Measurements from ENCODE around the gene LELP1. TPM values are rescaled to one million over a fixed set of nuclear protein-coding genes. Genes with fewer than 3 reads are reported as not detected.

The LELP1 gene
- total RNA-seq, 1 donor from 2014 or later = not detected

DNA sequence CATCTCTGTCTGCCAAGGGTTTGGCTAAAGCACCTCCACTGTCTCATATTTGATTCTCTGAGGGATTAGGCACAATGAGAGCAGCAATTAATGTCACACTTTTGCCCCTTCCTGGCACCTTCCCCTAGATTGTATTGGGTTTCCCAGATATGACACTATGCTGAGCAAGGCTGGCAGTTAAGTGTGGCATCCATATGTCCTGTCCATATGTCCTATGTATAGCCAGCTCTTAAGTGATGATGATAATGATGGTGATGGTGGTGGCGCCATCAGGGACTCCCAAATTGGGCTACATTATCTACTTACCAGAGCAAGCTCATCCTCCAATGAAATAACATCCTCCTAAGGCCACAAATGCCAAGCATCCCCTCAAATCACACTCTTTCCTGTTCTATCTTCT lies 42.8 kb downstream of the LELP1 start:
- Mint-ChIP-seq H3K27ac (no peak overlapping the region), H3K9me3 (no peaks in the 10 kb centered on the region), H3K36me3 (ENCODE audit: low read depth) (no peaks in the 10 kb centered on the region), H3K4me1 (no peaks in the 10 kb centered on the region), H3K4me3 (no peak overlapping the region), H3K27me3 (peaks cover 23% of the 10 kb centered on the region)
- ChIA-PET POLR2A (no interaction called here), CTCF (interaction anchor here (1.0 to 1.2 kb wide), 2 partner anchors 12 to 19 kb away, joined by 3 read pairs; no protein-coding TSS in a partner anchor)
- intact Hi-C loops (cut with micrococcal nuclease) = no loop called here
- ATAC-seq (ENCODE audit: low read depth) = no peak
- TF ChIP-seq, protein P1, sequence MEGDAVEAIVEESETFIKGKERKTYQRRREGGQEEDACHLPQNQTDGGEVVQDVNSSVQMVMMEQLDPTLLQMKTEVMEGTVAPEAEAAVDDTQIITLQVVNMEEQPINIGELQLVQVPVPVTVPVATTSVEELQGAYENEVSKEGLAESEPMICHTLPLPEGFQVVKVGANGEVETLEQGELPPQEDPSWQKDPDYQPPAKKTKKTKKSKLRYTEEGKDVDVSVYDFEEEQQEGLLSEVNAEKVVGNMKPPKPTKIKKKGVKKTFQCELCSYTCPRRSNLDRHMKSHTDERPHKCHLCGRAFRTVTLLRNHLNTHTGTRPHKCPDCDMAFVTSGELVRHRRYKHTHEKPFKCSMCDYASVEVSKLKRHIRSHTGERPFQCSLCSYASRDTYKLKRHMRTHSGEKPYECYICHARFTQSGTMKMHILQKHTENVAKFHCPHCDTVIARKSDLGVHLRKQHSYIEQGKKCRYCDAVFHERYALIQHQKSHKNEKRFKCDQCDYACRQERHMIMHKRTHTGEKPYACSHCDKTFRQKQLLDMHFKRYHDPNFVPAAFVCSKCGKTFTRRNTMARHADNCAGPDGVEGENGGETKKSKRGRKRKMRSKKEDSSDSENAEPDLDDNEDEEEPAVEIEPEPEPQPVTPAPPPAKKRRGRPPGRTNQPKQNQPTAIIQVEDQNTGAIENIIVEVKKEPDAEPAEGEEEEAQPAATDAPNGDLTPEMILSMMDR (IDR thresholded peaks at IDR 0.05) = no peak
- no peak for DNase-seq

DNA sequence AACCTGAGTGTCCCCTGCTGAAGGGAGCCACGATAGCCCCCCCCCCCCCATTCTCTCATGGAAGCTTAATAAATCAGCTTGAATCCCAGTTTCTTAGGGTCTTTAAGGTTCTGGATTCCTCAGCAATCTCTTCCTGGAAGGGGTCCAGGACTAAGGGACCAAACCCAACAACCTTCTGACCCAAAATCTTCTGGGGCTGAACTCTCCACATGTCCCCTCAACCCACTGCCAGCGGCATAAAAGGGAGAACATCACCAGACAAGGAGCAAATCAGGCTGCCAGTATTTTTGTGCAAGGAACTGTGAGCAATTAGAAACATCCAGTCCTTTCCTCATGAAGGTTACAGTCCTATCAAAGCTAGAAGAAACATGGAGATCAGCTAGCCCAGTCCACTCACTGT lies 43.6 kb downstream of the LELP1 start:
- Mint-ChIP-seq H3K9me3 (no peaks in the 10 kb centered on the region), H3K36me3 (ENCODE audit: low read depth) (no peaks in the 10 kb centered on the region), H3K4me3 (no peak overlapping the region), H3K27me3 (peaks cover 23% of the 10 kb centered on the region), H3K27ac (no peak overlapping the region), H3K4me1 (no peaks in the 10 kb centered on the region)
- ATAC-seq (ENCODE audit: low read depth) (no peak), DNase-seq (no peak)
- TF ChIP-seq, protein P1 (IDR thresholded peaks at IDR 0.05) = no peak
- ChIA-PET POLR2A (no interaction called here), CTCF (interaction anchor here (1.0 to 1.2 kb wide), 2 partner anchors 13 to 20 kb away, joined by 3 read pairs; no protein-coding TSS in a partner anchor)
- intact Hi-C loops (cut with micrococcal nuclease) = no loop called here

DNA sequence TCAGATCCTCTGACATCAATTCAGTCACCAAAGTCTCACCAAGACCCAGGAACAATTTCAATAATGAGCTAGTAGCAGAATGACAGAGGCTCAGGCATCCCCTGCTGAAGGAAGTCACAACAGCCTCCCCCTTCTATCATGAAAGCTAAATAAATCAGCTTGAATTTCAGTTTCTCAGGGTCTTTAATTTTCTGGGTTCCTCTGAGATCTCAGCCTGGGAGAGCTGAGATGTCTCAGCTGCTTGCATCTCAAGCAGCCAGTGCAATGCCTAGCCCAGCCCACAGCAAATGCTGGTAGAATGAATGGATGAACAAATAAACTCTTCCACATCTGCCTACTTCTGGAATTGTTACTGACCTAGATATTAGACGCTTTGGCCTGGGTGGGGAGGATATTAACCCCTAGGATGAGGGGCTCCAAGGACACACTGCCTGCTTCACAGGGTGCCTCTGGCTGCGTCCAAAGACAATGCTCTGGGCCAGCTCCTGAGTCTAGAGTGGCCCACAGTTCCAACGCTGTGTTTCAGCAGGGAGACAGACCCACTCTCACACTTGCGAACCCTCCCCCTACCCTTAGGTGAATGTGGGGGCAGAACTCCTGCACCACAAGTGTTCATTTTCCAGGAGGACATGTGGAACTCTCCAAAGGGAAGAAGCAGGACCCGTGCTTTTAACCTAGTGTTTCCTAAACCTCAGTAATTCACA lies 45.1 kb downstream of the LELP1 start:
- ATAC-seq (ENCODE audit: low read depth) (no peak), DNase-seq (no peak)
- intact Hi-C loops (cut with micrococcal nuclease) = no loop called here
- no peak overlapping the region for H3K4me3 Mint-ChIP-seq
- H3K9me3 Mint-ChIP-seq = no peaks in the 10 kb centered on the region
- H3K27ac Mint-ChIP-seq = no peak overlapping the region
- peaks cover 26% of the 10 kb centered on the region for H3K27me3 Mint-ChIP-seq
- TF ChIP-seq, protein P1 (IDR thresholded peaks at IDR 0.05) = no peak
- no peaks in the 10 kb centered on the region for H3K4me1 Mint-ChIP-seq
- POLR2A ChIA-PET = interaction anchor here (1.3 kb wide), 1 partner anchor 14 kb away, joined by 3 read pairs; no protein-coding TSS in a partner anchor
- CTCF ChIA-PET = no interaction called here
- no peaks in the 10 kb centered on the region for H3K36me3 Mint-ChIP-seq (ENCODE audit: low read depth)

DNA sequence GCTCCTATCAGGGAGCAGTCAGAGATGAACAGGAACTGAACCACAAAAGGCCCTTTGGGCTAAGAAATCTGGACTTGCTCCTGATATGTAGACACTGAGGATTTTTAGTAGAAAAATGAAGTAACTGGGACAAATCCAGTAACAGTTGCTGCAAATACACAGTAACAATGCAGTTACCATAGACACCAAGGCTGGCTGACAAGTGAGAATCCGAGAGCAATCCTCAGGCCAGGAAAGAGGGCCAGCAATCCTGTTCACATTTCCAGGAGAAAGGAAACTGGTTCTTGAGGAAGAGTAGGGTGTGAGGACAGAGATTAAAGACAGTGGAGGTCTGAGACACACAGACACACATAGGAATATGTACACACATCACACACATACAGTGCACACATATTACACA lies 46.9 kb downstream of the LELP1 start:
- no peaks in the 10 kb centered on the region for H3K4me1 Mint-ChIP-seq
- no peaks in the 10 kb centered on the region for H3K9me3 Mint-ChIP-seq
- H3K27ac Mint-ChIP-seq = no peak overlapping the region
- no peak overlapping the region for H3K4me3 Mint-ChIP-seq
- no peaks in the 10 kb centered on the region for H3K36me3 Mint-ChIP-seq (ENCODE audit: low read depth)
- DNase-seq (no peak), ATAC-seq (ENCODE audit: low read depth) (no peak)
- TF ChIP-seq, protein P1 (IDR thresholded peaks at IDR 0.05) = no peak
- peaks cover 29% of the 10 kb centered on the region for H3K27me3 Mint-ChIP-seq
- intact Hi-C loops (cut with micrococcal nuclease) = no loop called here
- CTCF ChIA-PET = no interaction called here
- POLR2A ChIA-PET = no interaction called here

DNA sequence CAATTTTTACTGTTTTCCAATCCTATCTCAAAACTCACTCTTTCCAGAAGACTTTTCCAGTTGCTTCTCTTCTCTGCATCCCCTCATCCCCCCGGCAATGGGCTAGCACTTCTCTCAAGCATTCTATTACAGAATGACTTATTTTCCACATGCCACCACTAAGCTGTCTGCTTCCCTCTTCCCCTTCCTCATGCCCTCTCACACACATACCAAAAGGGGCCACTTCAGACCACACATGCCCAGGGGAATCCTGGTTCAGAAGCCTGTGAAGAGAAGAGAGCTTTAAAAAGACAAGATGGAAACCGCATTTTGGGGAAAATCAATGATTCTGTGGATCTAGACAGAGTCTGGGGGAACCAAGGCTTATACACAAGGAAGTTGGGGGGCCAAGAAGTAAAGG lies 47.9 kb downstream of the LELP1 start:
- Mint-ChIP-seq H3K9me3 (no peaks in the 10 kb centered on the region), H3K4me1 (no peaks in the 10 kb centered on the region), H3K4me3 (no peak overlapping the region), H3K27me3 (peaks cover 28% of the 10 kb centered on the region), H3K27ac (no peak overlapping the region), H3K36me3 (ENCODE audit: low read depth) (no peaks in the 10 kb centered on the region)
- intact Hi-C loops (cut with micrococcal nuclease) = no loop called here
- ChIA-PET CTCF (no interaction called here), POLR2A (interaction anchor here (0.6 kb wide), 1 partner anchor 421 kb away, joined by 3 read pairs; no protein-coding TSS in a partner anchor)
- DNase-seq (no peak), ATAC-seq (ENCODE audit: low read depth) (no peak)
- TF ChIP-seq, protein P1 (IDR thresholded peaks at IDR 0.05) = no peak
